A549 (cell line): ENCODE results near the gene SH2D1A.

ENCODE experiments used
- BHLHE40 ChIP-seq: IDR thresholded peaks from 2 replicates; pipeline ENCODE4 v1.6.1; 2012; ENCODE audit warnings: low read depth, low read length, inconsistent platforms
- CEBPB ChIP-seq, 2 experiments: fragments of >200 bp in 1 of 2; sonication (Bioruptor Twin) in 1 of 2; formaldehyde crosslinking in 1 of 2; IDR thresholded peaks; 2 replicates each; pipeline ENCODE4 v1.6.1; 2012 to 2016
- EHMT2 ChIP-seq: fragments of 200-600 bp; sonication (generic); IDR thresholded peaks from 2 replicates; pipeline ENCODE4 v1.6.1; 2016; ENCODE audit warnings: antibody characterized with exemption, low read depth, mild to moderate bottlenecking, moderate library complexity
- HEYL ChIP-seq: fragments of 250-450 bp; sonication (Bioruptor Pico); IDR thresholded peaks from 2 replicates; pipeline ENCODE4 v1.8.0; 2021; ENCODE audit warnings: mild to moderate bottlenecking, moderate library complexity
- JUN ChIP-seq, 2 experiments: fragments of >200 bp; sonication (Bioruptor Twin); formaldehyde crosslinking; IDR thresholded peaks; 2 replicates in 1 of 2; 3 replicates in 1 of 2; pipeline ENCODE4 v1.6.1; 2016 to 2017
- TF ChIP-seq, protein P1 (sequence below): IDR thresholded peaks from 2 replicates; pipeline ENCODE4 v1.6.1; 2012
- TF ChIP-seq, protein P2 (sequence below): fragments of >200 bp; sonication (Bioruptor Twin); formaldehyde crosslinking; IDR thresholded peaks from 3 replicates; pipeline ENCODE4 v1.5.1; 2016

DNA sequence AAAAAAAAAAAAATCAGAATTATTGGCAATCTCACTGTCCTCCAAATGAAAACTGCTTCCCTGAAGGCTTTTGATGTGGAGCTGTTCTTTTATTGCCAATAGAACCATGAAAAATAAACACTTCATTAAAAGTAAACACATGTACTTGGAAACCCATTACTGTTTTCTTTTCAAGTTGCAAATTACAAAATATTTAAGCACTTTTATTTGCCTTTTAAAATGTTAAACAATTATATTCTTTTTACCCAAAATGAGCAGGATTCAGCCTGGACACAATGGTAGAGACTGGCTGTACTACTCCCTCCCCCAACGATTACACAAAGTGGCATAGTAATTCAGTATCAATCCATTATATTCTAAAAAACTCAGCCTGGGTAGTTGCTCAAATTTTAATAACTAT lies 60.9 kb downstream of the SH2D1A start:
- TF ChIP-seq, protein P1, sequence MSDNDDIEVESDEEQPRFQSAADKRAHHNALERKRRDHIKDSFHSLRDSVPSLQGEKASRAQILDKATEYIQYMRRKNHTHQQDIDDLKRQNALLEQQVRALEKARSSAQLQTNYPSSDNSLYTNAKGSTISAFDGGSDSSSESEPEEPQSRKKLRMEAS = no peak
- TF ChIP-seq CEBPB (IDR thresholded peaks at IDR 0.05) (no peak), JUN (IDR thresholded peaks at IDR 0.05) (no peak), HEYL (CRISPR knock-in tag) (no peak), EHMT2 (no peak), BHLHE40 (no peak)
- TF ChIP-seq, protein P2, sequence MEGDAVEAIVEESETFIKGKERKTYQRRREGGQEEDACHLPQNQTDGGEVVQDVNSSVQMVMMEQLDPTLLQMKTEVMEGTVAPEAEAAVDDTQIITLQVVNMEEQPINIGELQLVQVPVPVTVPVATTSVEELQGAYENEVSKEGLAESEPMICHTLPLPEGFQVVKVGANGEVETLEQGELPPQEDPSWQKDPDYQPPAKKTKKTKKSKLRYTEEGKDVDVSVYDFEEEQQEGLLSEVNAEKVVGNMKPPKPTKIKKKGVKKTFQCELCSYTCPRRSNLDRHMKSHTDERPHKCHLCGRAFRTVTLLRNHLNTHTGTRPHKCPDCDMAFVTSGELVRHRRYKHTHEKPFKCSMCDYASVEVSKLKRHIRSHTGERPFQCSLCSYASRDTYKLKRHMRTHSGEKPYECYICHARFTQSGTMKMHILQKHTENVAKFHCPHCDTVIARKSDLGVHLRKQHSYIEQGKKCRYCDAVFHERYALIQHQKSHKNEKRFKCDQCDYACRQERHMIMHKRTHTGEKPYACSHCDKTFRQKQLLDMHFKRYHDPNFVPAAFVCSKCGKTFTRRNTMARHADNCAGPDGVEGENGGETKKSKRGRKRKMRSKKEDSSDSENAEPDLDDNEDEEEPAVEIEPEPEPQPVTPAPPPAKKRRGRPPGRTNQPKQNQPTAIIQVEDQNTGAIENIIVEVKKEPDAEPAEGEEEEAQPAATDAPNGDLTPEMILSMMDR = no peak
